HepG2 (cell line): ENCODE data around the gene ABHD6.
A peak's percentile ranks its signal among the peaks of the same experiment; 100 is the strongest.

ENCODE experiments used
- BRCA1 ChIP-seq: sonication (generic); formaldehyde crosslinking; IDR thresholded peaks from 2 replicates; pipeline ENCODE4 v1.4.0; 2020; ENCODE audit warnings: missing genetic modification reagents
- FOXO4 ChIP-seq: sonication (generic); formaldehyde crosslinking; conservative IDR thresholded peaks from 2 replicates; pipeline ENCODE4 v1.8.1; 2023; ENCODE audit warnings: missing genetic modification reagents
- IRF1 ChIP-seq: sonication (generic); formaldehyde crosslinking; IDR thresholded peaks from 2 replicates; pipeline ENCODE4 v1.4.0; 2020; ENCODE audit warnings: low read depth, mild to moderate bottlenecking, missing genetic modification reagents
- KDM1A ChIP-seq: IDR thresholded peaks from 2 replicates; pipeline ENCODE4 v1.6.1; 2016; ENCODE audit warnings: missing compliant biosample characterization
- NBN ChIP-seq: fragments of 450-650 bp; conservative IDR thresholded peaks from 2 replicates; pipeline ENCODE4 v1.6.1; 2017
- POLR2A ChIP-seq, 2 experiments: IDR thresholded peaks; 2 replicates each; pipeline ENCODE4 v1.6.1; 2011; ENCODE audit warnings: low read depth in 2 of 2, low read length in 2 of 2, mild to moderate bottlenecking in 1 of 2, moderate library complexity in 1 of 2; ENCODE audit not compliant: insufficient read depth in 1 of 2
- POLR2AphosphoS5 ChIP-seq: IDR thresholded peaks from 2 replicates; pipeline ENCODE4 v1.6.1; 2012; ENCODE audit warnings: low read depth, low read length
- RORA ChIP-seq: sonication (generic); formaldehyde crosslinking; IDR thresholded peaks from 2 replicates; pipeline ENCODE4 v1.5.0; 2020; ENCODE audit warnings: mild to moderate bottlenecking, missing genetic modification reagents, moderate library complexity
- SOX13 ChIP-seq, 3 experiments: fragments of 450-650 bp in 1 of 3; sonication (generic) in 1 of 3; formaldehyde crosslinking in 1 of 3; IDR thresholded peaks in 2 of 3; conservative IDR thresholded peaks in 1 of 3; 2 replicates each; pipeline versions ENCODE4 v1.5.0 to v1.6.1; 2016 to 2020; ENCODE audit warnings: antibody characterized with exemption in 1 of 3, mild to moderate bottlenecking in 1 of 3, missing compliant biosample characterization in 1 of 3, missing genetic modification reagents in 1 of 3, moderate library complexity in 1 of 3
- ZNF670 ChIP-seq: sonication (generic); formaldehyde crosslinking; IDR thresholded peaks from 2 replicates; pipeline ENCODE4 v1.8.0; 2022; ENCODE audit warnings: mild to moderate bottlenecking, missing genetic modification reagents, borderline replicate concordance
- ZNF775 ChIP-seq: sonication (generic); formaldehyde crosslinking; IDR thresholded peaks from 2 replicates; pipeline ENCODE4 v1.4.0; 2020; ENCODE audit warnings: missing genetic modification reagents, mild to moderate bottlenecking, moderate library complexity, borderline replicate concordance

GRCh38 chr3:58334013-58334321 lies 96.4 kb downstream of the ABHD6 start:
- no peak for TF ChIP-seq SOX13 (IDR thresholded peaks at IDR 0.05)
- peak in 1 of 2 experiments; percentile 66; a peak in 2 of 4 replicates for TF ChIP-seq SOX13 (CRISPR knock-in tag; conservative IDR thresholded peaks at IDR 0.05 in 1 of 2, IDR thresholded peaks at IDR 0.05 in 1 of 2)
- no peak for TF ChIP-seq POLR2AphosphoS5
- no peak for TF ChIP-seq IRF1 (CRISPR knock-in tag)
- no peak for TF ChIP-seq FOXO4
- TF ChIP-seq KDM1A = no peak
- no peak for TF ChIP-seq BRCA1 (CRISPR knock-in tag)
- TF ChIP-seq ZNF775 (CRISPR knock-in tag) = no peak
- TF ChIP-seq NBN = no peak
- TF ChIP-seq ZNF670 (CRISPR knock-in tag) = no peak
- TF ChIP-seq RORA = no peak
- TF ChIP-seq POLR2A (IDR thresholded peaks at IDR 0.05; ENCODE audit: insufficient read depth in 1 of 2, low read depth in 2 of 2, low read length in 2 of 2) = no peak
